Measurements from ENCODE around the gene SH2D6. TPM values are rescaled to one million over a fixed set of nuclear protein-coding genes. Genes with fewer than 3 reads are reported as not detected.

SH2D6 gene
- total and polyA plus RNA-seq, 2 of the 8 experiments (the other 6 are each of a cell fraction or from before 2014, with no cell fraction given) = 0.42 TPM; not detected in 1

- Histone ChIP-seq H3K4me3 (ENCODE audit: extremely low read depth in 1 of 4, insufficient read depth in 2 of 4, low read depth in 3 of 4, low read length in 4 of 4) (no peak overlapping the region), H2BK5ac (ENCODE audit: low read depth, low read length) (no peak overlapping the region), H4K5ac (ENCODE audit: insufficient read length, low read depth, low read length) (no peak overlapping the region), H3K4me2 (ENCODE audit: insufficient read depth in 1 of 2, low read depth in 2 of 2, low read length in 2 of 2) (no peak overlapping the region), H3K9ac (replicated peaks in 1 of 4; ENCODE audit: extremely low read depth in 1 of 4, low read depth in 3 of 4, low read length in 3 of 4) (no peak overlapping the region), H2AFZ (ENCODE audit: low read length) (no peak overlapping the region), H3K4me1 (replicated peaks in 1 of 4; ENCODE audit: control insufficient read depth in 3 of 4, insufficient read depth in 4 of 4, low read length in 3 of 4) (0 out of 7 replicates have a peak, but pooled peaks cover 0 to under 1% (median 0%) of the 10 kb centered on the region in 4 experiments), H3K79me2 (ENCODE audit: control insufficient read depth in 1 of 2, insufficient read depth in 2 of 2, low read length in 2 of 2) (no peaks in the 10 kb centered on the region; a peak in 1 of 4 replicates), H4K20me1 (replicated peaks in 1 of 2; ENCODE audit: control insufficient read depth in 1 of 2, insufficient read depth in 2 of 2, low read length in 2 of 2) (no peaks in the 10 kb centered on the region), H2BK12ac (ENCODE audit: low read depth, low read length) (no peak overlapping the region), H3K23ac (ENCODE audit: insufficient read length) (no peak overlapping the region), H3K36me3 (ENCODE audit: control insufficient read depth in 2 of 4, insufficient read depth in 4 of 4, low read length in 3 of 4) (peaks cover 0 to 3% (median 0%) of the 10 kb centered on the region in 4 experiments; a peak in 2 of 8 replicates), H3K23me2 (ENCODE audit: low read depth, low read length) (no peaks in the 10 kb centered on the region), H3K79me1 (ENCODE audit: low read depth, low read length) (peaks cover 2% of the 10 kb centered on the region; the same call in 1 of the 2 replicates), H2BK15ac (ENCODE audit: low read length) (no peak overlapping the region), H3K9me3 (ENCODE audit: insufficient read depth in 2 of 2, low read depth in 1 of 2, low read length in 1 of 2) (0 out of 4 replicates have a peak, but pooled peaks cover 0 to 2% of the 10 kb centered on the region in 2 experiments), H4K91ac (replicated peaks; ENCODE audit: insufficient read length, low read length) (no peak overlapping the region), H3K56ac (replicated peaks; ENCODE audit: insufficient read length, low read depth, low read length) (no peak overlapping the region), H4K8ac (ENCODE audit: extremely low read depth, insufficient read depth, low read length) (no peak overlapping the region), H3K14ac (ENCODE audit: insufficient read length) (no peak overlapping the region), H2AK5ac (ENCODE audit: low read depth, low read length) (no peak overlapping the region), H3K18ac (ENCODE audit: extremely low read depth, low read length) (no peak overlapping the region), H3K27me3 (replicated peaks in 1 of 4; ENCODE audit: control insufficient read depth in 3 of 4, extremely low read depth in 1 of 4, insufficient read depth in 3 of 4, low read length in 3 of 4) (no peaks in the 10 kb centered on the region), H3K4ac (replicated peaks; ENCODE audit: insufficient read length, low read depth, low read length) (no peak overlapping the region), H3K27ac (ENCODE audit: low read depth, low read length) (no peak overlapping the region), H2BK120ac (replicated peaks; ENCODE audit: low read depth, low read length) (no peak overlapping the region), H2BK20ac (ENCODE audit: low read length) (no peak overlapping the region)
- ChIA-PET CTCF (ENCODE audit: partially characterized antibody) (interaction anchor here (0.6 to 4.7 kb wide), 3 partner anchors 9 to 94 kb away, joined by 3 to 31 read pairs (median 4); no protein-coding TSS in a partner anchor), POLR2A (ENCODE audit: partially characterized antibody) (interaction anchor here (1.1 to 25.0 kb wide), 5 partner anchors 10 to 145 kb away, joined by 3 to 396 read pairs (median 3); partner anchors contain the start of gene MAT2A)
- FAIRE-seq = no peak
- WGBS, 2 experiments (ENCODE audit: extremely low coverage in 1 of 2, insufficient coverage in 1 of 2, insufficient read length in 1 of 2, insufficient replicate concordance in 2 of 2, low coverage in 1 of 2, low lambda C conversion rate in 2 of 2, missing lambda C conversion rate in 1 of 2) = 89% methylated on average over 8 of the region's 8 CpGs; no CpG with 5 or more reads in 1 of the 2 experiments
- DNase-seq (ENCODE audit: low read depth in 1 of 2, low spot score in 2 of 2) = no peak
- no peak for TF ChIP-seq KDM5A (IDR thresholded peaks at IDR 0.05; ENCODE audit: low read length)
- TF ChIP-seq SP2 (IDR thresholded peaks at IDR 0.05; ENCODE audit: low read length) = no peak
Observed at GRCh38 chr2:85400023-85400422, 18.5 kb upstream of the SH2D6 start.

All from H1 (cell line).